HepG2 (cell line): Measurements from ENCODE around the gene CYCS. TPM values are rescaled to one million over a fixed set of nuclear protein-coding genes. Genes with fewer than 3 reads are reported as not detected.

Experiments
- AHR ChIP-seq: IDR thresholded peaks from 2 replicates; pipeline ENCODE4 v1.6.1; 2018; ENCODE audit warnings: missing genetic modification reagents, missing compliant biosample characterization
- DZIP1 ChIP-seq: sonication (generic); formaldehyde crosslinking; IDR thresholded peaks from 2 replicates; pipeline ENCODE4 v1.5.0; 2020; ENCODE audit warnings: mild to moderate bottlenecking, missing genetic modification reagents
- HIC2 ChIP-seq: sonication (generic); formaldehyde crosslinking; IDR thresholded peaks from 2 replicates; pipeline ENCODE4 v1.9.0; 2022; ENCODE audit warnings: low read depth, missing genetic modification reagents
- KLF9 ChIP-seq: IDR thresholded peaks from 2 replicates; pipeline ENCODE4 v1.6.1; 2016; ENCODE audit warnings: low read depth
- NCOA1 ChIP-seq: sonication (generic); formaldehyde crosslinking; IDR thresholded peaks from 2 replicates; pipeline ENCODE4 v1.9.0; 2021; ENCODE audit warnings: missing genetic modification reagents
- NFIC ChIP-seq: IDR thresholded peaks from 2 replicates; pipeline ENCODE4 v1.6.1; 2012; ENCODE audit warnings: mild to moderate bottlenecking, low read length, inconsistent platforms
- RAD51 ChIP-seq: fragments of 450-650 bp; IDR thresholded peaks from 2 replicates; pipeline ENCODE4 v1.6.1; 2016; ENCODE audit warnings: borderline replicate concordance
- SOX6 ChIP-seq, 2 experiments: fragments of 450-650 bp in 1 of 2; sonication (generic) in 1 of 2; formaldehyde crosslinking in 1 of 2; IDR thresholded peaks; 2 replicates each; pipeline versions ENCODE4 v1.4.0 to v1.6.1; 2017 to 2020; ENCODE audit warnings: antibody characterized with exemption in 1 of 2, mild to moderate bottlenecking in 1 of 2, missing genetic modification reagents in 1 of 2
- ZBTB42 ChIP-seq: sonication (generic); formaldehyde crosslinking; IDR thresholded peaks from 2 replicates; pipeline ENCODE4 v1.5.0; 2020; ENCODE audit warnings: mild to moderate bottlenecking, missing genetic modification reagents
- ZEB1 ChIP-seq: IDR thresholded peaks from 2 replicates; pipeline ENCODE4 v1.6.1; 2012; ENCODE audit warnings: mild to moderate bottlenecking, low read depth, inconsistent platforms; ENCODE audit not compliant: insufficient replicate concordance
- ZNF101 ChIP-seq: sonication (generic); formaldehyde crosslinking; IDR thresholded peaks from 2 replicates; pipeline ENCODE4 v1.4.0; 2020; ENCODE audit warnings: mild to moderate bottlenecking, low read depth, missing genetic modification reagents, borderline replicate concordance
- ZNF124 ChIP-seq: sonication (generic); formaldehyde crosslinking; IDR thresholded peaks from 2 replicates; pipeline ENCODE4 v1.4.0; 2020; ENCODE audit warnings: missing genetic modification reagents
- ZNF224 ChIP-seq: sonication (generic); formaldehyde crosslinking; IDR thresholded peaks from 2 replicates; pipeline ENCODE4 v1.5.0; 2020; ENCODE audit warnings: mild to moderate bottlenecking, missing genetic modification reagents
- ZNF256 ChIP-seq: sonication (generic); formaldehyde crosslinking; conservative IDR thresholded peaks from 2 replicates; pipeline ENCODE4 v1.4.0; 2020; ENCODE audit warnings: missing genetic modification reagents
- ZNF367 ChIP-seq: sonication (generic); formaldehyde crosslinking; IDR thresholded peaks from 2 replicates; pipeline ENCODE4 v1.4.0; 2020; ENCODE audit warnings: missing genetic modification reagents, borderline replicate concordance
- ZNF670 ChIP-seq: sonication (generic); formaldehyde crosslinking; IDR thresholded peaks from 2 replicates; pipeline ENCODE4 v1.8.0; 2022; ENCODE audit warnings: mild to moderate bottlenecking, missing genetic modification reagents, borderline replicate concordance
- ZNF709 ChIP-seq: sonication (generic); formaldehyde crosslinking; IDR thresholded peaks from 2 replicates; pipeline ENCODE4 v1.5.0; 2020; ENCODE audit warnings: mild to moderate bottlenecking, missing genetic modification reagents
- polyA plus RNA-seq, 8 experiments: library from polyadenylated mRNA; depleted of rRNA in 3 of 8; stranded (reverse) in 7 of 8; unstranded in 1 of 8; fragments of >200 nt; fragmentation: Illumina TruSeq in 4 of 8; extraction: Trizol in 4 of 8; gene quantifications; 2 replicates each; pipeline versions ENCODE4 v1.2.1 to v1.2.3, GENCODE V29; 2011 to 2016; ENCODE audit warnings: low read depth in 4 of 8, missing spikeins in 1 of 8, mixed read lengths in 1 of 8; ENCODE audit not compliant: insufficient read depth in 1 of 8
- total RNA-seq, 5 experiments: library from RNA; depleted of rRNA; stranded (reverse); fragments of >200 nt; fragmentation: Illumina TruSeq; extraction: Trizol; gene quantifications; 2 replicates each; pipeline ENCODE4 v1.2.3, GENCODE V29; 2016; ENCODE audit warnings: low read depth in 1 of 5
- TF ChIP-seq, protein P1 (sequence below): sonication (generic); formaldehyde crosslinking; conservative IDR thresholded peaks from 2 replicates; pipeline ENCODE4 v1.4.0; 2020; ENCODE audit warnings: mild to moderate bottlenecking, missing genetic modification reagents, moderate library complexity
- TF ChIP-seq, protein P2 (sequence below): sonication (generic); formaldehyde crosslinking; IDR thresholded peaks from 2 replicates; pipeline ENCODE4 v1.8.1; 2023; ENCODE audit warnings: mild to moderate bottlenecking, missing genetic modification reagents, borderline replicate concordance
- TF ChIP-seq, protein P3 (sequence below): IDR thresholded peaks from 2 replicates; pipeline ENCODE4 v1.6.1; 2016; ENCODE audit warnings: missing biosample characterization, missing genetic modification reagents, low read depth

CYCS gene
- total and polyA plus RNA-seq, 2 of the 13 experiments (the other 11 are each of a cell fraction or from before 2014, with no cell fraction given): 35.9 to 202 TPM

GRCh38 chr7:25117226-25118047 is 7.6 kb downstream of the CYCS start (continued):
- TF ChIP-seq, protein P1, sequence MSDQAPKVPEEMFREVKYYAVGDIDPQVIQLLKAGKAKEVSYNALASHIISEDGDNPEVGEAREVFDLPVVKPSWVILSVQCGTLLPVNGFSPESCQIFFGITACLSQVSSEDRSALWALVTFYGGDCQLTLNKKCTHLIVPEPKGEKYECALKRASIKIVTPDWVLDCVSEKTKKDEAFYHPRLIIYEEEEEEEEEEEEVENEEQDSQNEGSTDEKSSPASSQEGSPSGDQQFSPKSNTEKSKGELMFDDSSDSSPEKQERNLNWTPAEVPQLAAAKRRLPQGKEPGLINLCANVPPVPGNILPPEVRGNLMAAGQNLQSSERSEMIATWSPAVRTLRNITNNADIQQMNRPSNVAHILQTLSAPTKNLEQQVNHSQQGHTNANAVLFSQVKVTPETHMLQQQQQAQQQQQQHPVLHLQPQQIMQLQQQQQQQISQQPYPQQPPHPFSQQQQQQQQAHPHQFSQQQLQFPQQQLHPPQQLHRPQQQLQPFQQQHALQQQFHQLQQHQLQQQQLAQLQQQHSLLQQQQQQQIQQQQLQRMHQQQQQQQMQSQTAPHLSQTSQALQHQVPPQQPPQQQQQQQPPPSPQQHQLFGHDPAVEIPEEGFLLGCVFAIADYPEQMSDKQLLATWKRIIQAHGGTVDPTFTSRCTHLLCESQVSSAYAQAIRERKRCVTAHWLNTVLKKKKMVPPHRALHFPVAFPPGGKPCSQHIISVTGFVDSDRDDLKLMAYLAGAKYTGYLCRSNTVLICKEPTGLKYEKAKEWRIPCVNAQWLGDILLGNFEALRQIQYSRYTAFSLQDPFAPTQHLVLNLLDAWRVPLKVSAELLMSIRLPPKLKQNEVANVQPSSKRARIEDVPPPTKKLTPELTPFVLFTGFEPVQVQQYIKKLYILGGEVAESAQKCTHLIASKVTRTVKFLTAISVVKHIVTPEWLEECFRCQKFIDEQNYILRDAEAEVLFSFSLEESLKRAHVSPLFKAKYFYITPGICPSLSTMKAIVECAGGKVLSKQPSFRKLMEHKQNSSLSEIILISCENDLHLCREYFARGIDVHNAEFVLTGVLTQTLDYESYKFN (CRISPR knock-in tag): 0 out of 2 replicates have a peak, but pooled peaks have one; percentile 5
- TF ChIP-seq RAD51 (no peak), ZNF709 (CRISPR knock-in tag) (no peak), HIC2 (CRISPR knock-in tag) (no peak), NCOA1 (CRISPR knock-in tag) (no peak), ZNF124 (CRISPR knock-in tag) (no peak), SOX6 (IDR thresholded peaks at IDR 0.05) (no peak), SOX6 (CRISPR knock-in tag; IDR thresholded peaks at IDR 0.05) (no peak), NFIC (no peak), KLF9 (CRISPR knock-in tag) (no peak), ZNF367 (no peak), ZNF670 (CRISPR knock-in tag) (no peak), ZNF256 (CRISPR knock-in tag) (no peak), AHR (CRISPR knock-in tag) (no peak), ZBTB42 (CRISPR knock-in tag) (no peak), ZNF224 (CRISPR knock-in tag) (no peak), DZIP1 (CRISPR knock-in tag) (no peak), ZEB1 (no peak), ZNF101 (no peak)
- TF ChIP-seq, protein P2, sequence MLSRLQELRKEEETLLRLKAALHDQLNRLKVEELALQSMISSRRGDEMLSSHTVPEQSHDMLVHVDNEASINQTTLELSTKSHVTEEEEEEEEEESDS (CRISPR knock-in tag): no peak
- TF ChIP-seq, protein P3, sequence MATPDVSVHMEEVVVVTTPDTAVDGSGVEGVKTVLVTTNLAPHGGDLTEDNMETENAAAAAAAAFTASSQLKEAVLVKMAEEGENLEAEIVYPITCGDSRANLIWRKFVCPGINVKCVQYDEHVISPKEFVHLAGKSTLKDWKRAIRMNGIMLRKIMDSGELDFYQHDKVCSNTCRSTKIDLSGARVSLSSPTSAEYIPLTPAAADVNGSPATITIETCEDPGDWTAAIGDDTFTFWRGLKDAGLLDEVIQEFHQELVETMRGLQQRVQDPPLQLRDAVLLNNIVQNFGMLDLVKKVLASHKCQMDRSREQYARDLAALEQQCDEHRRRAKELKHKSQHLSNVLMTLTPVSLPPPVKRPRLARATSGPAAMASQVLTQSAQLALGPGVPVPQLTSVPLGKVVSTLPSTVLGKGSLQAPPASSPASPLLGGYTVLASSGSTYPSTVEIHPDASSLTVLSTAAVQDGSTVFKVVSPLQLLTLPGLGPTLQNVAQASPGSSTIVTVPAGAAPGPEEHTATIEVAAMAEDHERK (CRISPR knock-in tag): no peak
